ENCODE data around the gene VAV2.

VAV2 gene

DNA sequence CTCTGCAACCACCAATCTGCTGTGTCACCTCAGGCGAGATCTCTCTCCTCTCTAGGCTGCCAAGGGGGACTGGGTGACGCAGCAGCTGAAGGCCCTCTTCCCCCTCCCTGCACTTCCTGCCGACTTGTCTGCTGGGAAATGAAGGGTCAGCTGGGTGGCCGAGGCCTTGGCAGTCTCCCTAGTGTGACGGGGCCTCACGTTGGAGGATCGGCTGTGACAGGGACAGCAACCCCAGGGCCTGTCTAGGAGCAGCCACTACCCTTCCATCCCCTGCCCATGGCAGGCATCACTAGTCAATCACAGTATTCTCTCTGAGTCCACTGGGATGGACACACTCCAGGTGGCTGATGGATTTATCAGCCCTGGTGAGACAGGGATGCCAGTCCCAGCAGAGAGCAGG lies 146.7 kb downstream of the VAV2 start:
- no peak overlapping the region for H2BK120ac ChIP-seq (ENCODE audit: low read depth, low read length)
- peaks cover 24% of the 10 kb centered on the region for H3K79me1 ChIP-seq (ENCODE audit: low read depth, low read length)
- no CpG with 5 or more reads among the region's 7 CpGs for WGBS, 2 donors (ENCODE audit: extremely low coverage in 2 of 2, insufficient read length in 2 of 2, insufficient replicate concordance in 1 of 2)
- no peak overlapping the region for H3K23ac ChIP-seq (ENCODE audit: low read depth, low read length, poor library complexity)
- no peaks in the 10 kb centered on the region for H3K9me3 ChIP-seq (replicated peaks in 1 of 2; ENCODE audit: control insufficient read depth in 2 of 2, insufficient read depth in 1 of 2, low read depth in 1 of 2, low read length in 2 of 2)
- no peak overlapping the region for H2AK5ac ChIP-seq (ENCODE audit: low read depth, low read length)
- H3K27me3 ChIP-seq (ENCODE audit: control insufficient read depth in 3 of 3, insufficient read depth in 3 of 3, low read depth in 1 of 3, low read length in 3 of 3): no peaks in the 10 kb centered on the region
- H3K36me3 ChIP-seq (replicated peaks in 1 of 2; ENCODE audit: control insufficient read depth in 2 of 2, insufficient read depth in 2 of 2, low read length in 2 of 2): peaks cover 0 to 18% of the 10 kb centered on the region in 2 donors
- peak overlapping the region; percentile 71 for H3K18ac ChIP-seq (ENCODE audit: low read length)
- H3K9ac ChIP-seq (ENCODE audit: low read depth, low read length, poor library complexity): no peak overlapping the region
- H3K14ac ChIP-seq (ENCODE audit: low read length): no peak overlapping the region
- no peak overlapping the region for H3K4ac ChIP-seq (ENCODE audit: low read length)
- no peak overlapping the region for H3K4me2 ChIP-seq (ENCODE audit: insufficient read depth, low read length, poor library complexity, severe bottlenecking)
- H2BK15ac ChIP-seq (ENCODE audit: low read length): no peak overlapping the region
- no peak overlapping the region for H2AFZ ChIP-seq (ENCODE audit: low read length)
- H3K4me1 ChIP-seq (ENCODE audit: control insufficient read depth in 2 of 2, insufficient read depth in 1 of 2, low read depth in 1 of 2, low read length in 2 of 2): peaks cover 7 to 16% of the 10 kb centered on the region in 2 donors
- no peak for DNase-seq (ENCODE audit: low spot score)
- no peak overlapping the region for H2BK12ac ChIP-seq (ENCODE audit: low read length)
- H2BK5ac ChIP-seq (ENCODE audit: low read length): no peak overlapping the region
- H3K27ac ChIP-seq (replicated peaks; ENCODE audit: low read length): no peak overlapping the region
- no peak overlapping the region for H4K8ac ChIP-seq (ENCODE audit: low read depth, low read length)
- no peak overlapping the region for H3K4me3 ChIP-seq (ENCODE audit: low read length in 2 of 2)
- no peak overlapping the region for H4K91ac ChIP-seq (ENCODE audit: low read depth, low read length, poor library complexity)

DNA sequence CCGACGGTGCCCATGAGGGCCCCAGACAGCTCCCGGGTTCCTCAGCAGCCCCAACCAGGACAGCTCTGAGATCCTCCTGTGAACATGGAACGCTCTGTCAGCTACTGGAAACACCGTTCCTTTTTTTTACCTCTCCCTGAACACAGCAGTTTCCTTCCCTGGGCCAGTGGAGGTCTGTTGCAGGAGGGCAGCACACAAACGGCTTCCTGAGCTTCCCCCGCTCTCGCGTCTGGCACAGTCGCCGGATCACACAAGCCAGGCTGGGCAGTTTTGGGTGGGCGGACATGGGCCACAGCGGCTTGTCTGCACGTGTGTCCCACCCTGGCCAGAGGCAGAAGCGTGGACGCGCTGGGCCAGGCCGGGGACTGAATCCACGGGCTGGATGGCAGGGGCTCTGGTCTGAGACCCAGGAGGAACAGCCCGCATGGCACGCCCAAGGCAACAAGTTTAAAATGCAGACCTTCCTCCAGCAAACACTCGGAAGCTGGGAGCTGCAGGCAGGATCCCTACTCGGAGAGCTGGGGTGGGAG lies 147.2 kb downstream of the VAV2 start:
- Histone ChIP-seq H2BK15ac (ENCODE audit: low read length) (no peak overlapping the region), H2BK5ac (ENCODE audit: low read length) (no peak overlapping the region), H3K14ac (ENCODE audit: low read length) (no peak overlapping the region), H3K4me2 (ENCODE audit: insufficient read depth, low read length, poor library complexity, severe bottlenecking) (peak overlapping the region; percentile 4), H3K9me3 (replicated peaks in 1 of 2; ENCODE audit: control insufficient read depth in 2 of 2, insufficient read depth in 1 of 2, low read depth in 1 of 2, low read length in 2 of 2) (no peaks in the 10 kb centered on the region), H3K36me3 (replicated peaks in 1 of 2; ENCODE audit: control insufficient read depth in 2 of 2, insufficient read depth in 2 of 2, low read length in 2 of 2) (peaks cover 0 to 18% of the 10 kb centered on the region in 2 donors), H4K91ac (ENCODE audit: low read depth, low read length, poor library complexity) (no peak overlapping the region), H2BK12ac (ENCODE audit: low read length) (peak overlapping the region; percentile 41), H3K27ac (replicated peaks; ENCODE audit: low read length) (no peak overlapping the region), H3K4me3 (ENCODE audit: low read length in 2 of 2) (no peak overlapping the region), H3K23ac (ENCODE audit: low read depth, low read length, poor library complexity) (no peak overlapping the region), H3K4ac (ENCODE audit: low read length) (no peak overlapping the region), H3K18ac (ENCODE audit: low read length) (peak overlapping the region; percentile 54), H4K8ac (ENCODE audit: low read depth, low read length) (no peak overlapping the region), H3K27me3 (ENCODE audit: control insufficient read depth in 3 of 3, insufficient read depth in 3 of 3, low read depth in 1 of 3, low read length in 3 of 3) (no peaks in the 10 kb centered on the region), H3K4me1 (ENCODE audit: control insufficient read depth in 2 of 2, insufficient read depth in 1 of 2, low read depth in 1 of 2, low read length in 2 of 2) (peaks cover 11 to 21% of the 10 kb centered on the region in 2 donors), H3K9ac (ENCODE audit: low read depth, low read length, poor library complexity) (peak overlapping the region; percentile 44), H2BK120ac (ENCODE audit: low read depth, low read length) (no peak overlapping the region), H3K79me1 (ENCODE audit: low read depth, low read length) (peaks cover 22% of the 10 kb centered on the region), H2AFZ (ENCODE audit: low read length) (no peak overlapping the region), H2AK5ac (ENCODE audit: low read depth, low read length) (no peak overlapping the region)
- no CpG with 5 or more reads among the region's 23 CpGs for WGBS, 2 donors (ENCODE audit: extremely low coverage in 2 of 2, insufficient read length in 2 of 2, insufficient replicate concordance in 1 of 2)
- no peak for DNase-seq (ENCODE audit: low spot score)

DNA sequence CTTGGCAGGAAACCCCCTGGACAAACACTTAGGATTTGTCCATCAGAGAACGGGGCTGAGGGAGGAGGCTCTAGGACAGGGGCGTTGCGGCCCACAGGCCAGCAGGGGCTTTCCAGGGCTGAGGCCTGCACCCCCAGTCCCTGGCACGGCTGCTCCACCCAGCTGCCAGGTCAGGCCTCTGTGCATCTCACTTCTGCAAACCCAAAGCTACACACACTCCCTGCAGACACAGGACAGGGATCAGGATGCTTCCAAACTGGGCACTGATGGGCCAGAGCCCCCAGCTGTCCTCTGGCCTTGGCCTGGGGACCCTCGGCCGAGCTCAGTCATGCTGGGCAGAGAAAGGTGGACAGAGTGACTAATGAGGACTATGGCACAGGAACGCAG lies 147.7 kb downstream of the VAV2 start:
- no peak overlapping the region for H3K27ac ChIP-seq (replicated peaks; ENCODE audit: low read length)
- H2BK15ac ChIP-seq (ENCODE audit: low read length): no peak overlapping the region
- peak overlapping the region; percentile 4 for H3K4me2 ChIP-seq (ENCODE audit: insufficient read depth, low read length, poor library complexity, severe bottlenecking)
- WGBS, 2 donors (ENCODE audit: extremely low coverage in 2 of 2, insufficient read length in 2 of 2, insufficient replicate concordance in 1 of 2): no CpG with 5 or more reads among the region's 7 CpGs
- H3K79me1 ChIP-seq (ENCODE audit: low read depth, low read length): peaks cover 20% of the 10 kb centered on the region
- H4K91ac ChIP-seq (ENCODE audit: low read depth, low read length, poor library complexity): no peak overlapping the region
- H2AK5ac ChIP-seq (ENCODE audit: low read depth, low read length): no peak overlapping the region
- no peak overlapping the region for H3K4me3 ChIP-seq (ENCODE audit: low read length in 2 of 2)
- no peaks in the 10 kb centered on the region for H3K9me3 ChIP-seq (replicated peaks in 1 of 2; ENCODE audit: control insufficient read depth in 2 of 2, insufficient read depth in 1 of 2, low read depth in 1 of 2, low read length in 2 of 2)
- H3K14ac ChIP-seq (ENCODE audit: low read length): no peak overlapping the region
- no peak overlapping the region for H3K18ac ChIP-seq (ENCODE audit: low read length)
- H2BK5ac ChIP-seq (ENCODE audit: low read length): peak overlapping the region; percentile 29
- no peak overlapping the region for H2BK120ac ChIP-seq (ENCODE audit: low read depth, low read length)
- H3K23ac ChIP-seq (ENCODE audit: low read depth, low read length, poor library complexity): no peak overlapping the region
- H3K9ac ChIP-seq (ENCODE audit: low read depth, low read length, poor library complexity): no peak overlapping the region
- H2AFZ ChIP-seq (ENCODE audit: low read length): no peak overlapping the region
- no peak for DNase-seq (ENCODE audit: low spot score)
- no peak overlapping the region for H2BK12ac ChIP-seq (ENCODE audit: low read length)
- H4K8ac ChIP-seq (ENCODE audit: low read depth, low read length): no peak overlapping the region
- peaks cover 0 to 17% of the 10 kb centered on the region in 2 donors for H3K36me3 ChIP-seq (replicated peaks in 1 of 2; ENCODE audit: control insufficient read depth in 2 of 2, insufficient read depth in 2 of 2, low read length in 2 of 2)
- no peaks in the 10 kb centered on the region for H3K27me3 ChIP-seq (ENCODE audit: control insufficient read depth in 3 of 3, insufficient read depth in 3 of 3, low read depth in 1 of 3, low read length in 3 of 3)
- no peak overlapping the region for H3K4ac ChIP-seq (ENCODE audit: low read length)
- H3K4me1 ChIP-seq (ENCODE audit: control insufficient read depth in 2 of 2, insufficient read depth in 1 of 2, low read depth in 1 of 2, low read length in 2 of 2): peaks cover 15 to 25% of the 10 kb centered on the region in 2 donors

DNA sequence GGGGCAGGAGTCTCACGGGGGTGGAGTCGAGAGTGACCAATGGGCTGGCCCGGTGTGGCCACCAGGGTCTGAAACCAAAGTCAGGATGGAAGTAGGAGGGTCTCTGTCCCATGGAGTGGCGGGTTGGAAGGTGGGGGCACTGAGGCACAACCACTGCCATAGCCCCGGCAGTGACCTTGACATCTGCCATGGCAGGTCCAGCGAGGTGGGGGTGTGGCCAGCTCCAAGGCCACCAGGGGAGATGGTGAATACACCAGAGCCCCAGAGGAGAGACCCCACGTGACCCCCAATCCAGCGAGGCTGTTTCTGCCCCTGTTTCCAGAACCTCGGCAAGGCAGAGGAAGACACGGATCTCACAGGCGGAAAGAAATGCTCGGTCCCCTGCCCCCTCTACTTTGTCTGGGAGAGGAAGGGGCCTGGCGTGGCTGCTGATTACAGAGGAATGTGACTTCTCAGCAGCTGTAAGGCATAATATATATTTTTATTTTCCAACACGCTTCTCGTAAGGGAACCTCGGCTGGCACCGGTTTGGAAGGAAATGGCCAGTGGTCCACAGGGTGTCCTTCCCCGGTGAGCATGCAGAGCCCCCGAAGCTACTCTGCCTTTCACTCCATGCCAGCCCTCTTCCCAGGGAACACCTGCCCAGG lies 148.2 kb downstream of the VAV2 start:
- no peak overlapping the region for H3K18ac ChIP-seq (ENCODE audit: low read length)

More for the DNA sequence above, 148.2 kb downstream of the VAV2 start:
- Histone ChIP-seq H3K9me3 (replicated peaks in 1 of 2; ENCODE audit: control insufficient read depth in 2 of 2, insufficient read depth in 1 of 2, low read depth in 1 of 2, low read length in 2 of 2) (no peaks in the 10 kb centered on the region), H3K36me3 (replicated peaks in 1 of 2; ENCODE audit: control insufficient read depth in 2 of 2, insufficient read depth in 2 of 2, low read length in 2 of 2) (peaks cover 1 to 12% of the 10 kb centered on the region in 2 donors), H3K23ac (ENCODE audit: low read depth, low read length, poor library complexity) (no peak overlapping the region), H2AFZ (ENCODE audit: low read length) (no peak overlapping the region), H2BK5ac (ENCODE audit: low read length) (peak overlapping the region; percentile 29), H2BK15ac (ENCODE audit: low read length) (peak overlapping the region; percentile 2), H3K4me1 (ENCODE audit: control insufficient read depth in 2 of 2, insufficient read depth in 1 of 2, low read depth in 1 of 2, low read length in 2 of 2) (peaks cover 15 to 29% of the 10 kb centered on the region in 2 donors), H3K27ac (replicated peaks; ENCODE audit: low read length) (no peak overlapping the region), H2BK120ac (ENCODE audit: low read depth, low read length) (no peak overlapping the region), H4K8ac (ENCODE audit: low read depth, low read length) (peak overlapping the region; percentile 43), H2BK12ac (ENCODE audit: low read length) (no peak overlapping the region), H3K9ac (ENCODE audit: low read depth, low read length, poor library complexity) (no peak overlapping the region), H3K4ac (ENCODE audit: low read length) (no peak overlapping the region), H3K4me2 (ENCODE audit: insufficient read depth, low read length, poor library complexity, severe bottlenecking) (no peak overlapping the region), H3K14ac (ENCODE audit: low read length) (no peak overlapping the region), H4K91ac (ENCODE audit: low read depth, low read length, poor library complexity) (no peak overlapping the region), H2AK5ac (ENCODE audit: low read depth, low read length) (peak overlapping the region; percentile 61), H3K27me3 (ENCODE audit: control insufficient read depth in 3 of 3, insufficient read depth in 3 of 3, low read depth in 1 of 3, low read length in 3 of 3) (no peaks in the 10 kb centered on the region), H3K4me3 (ENCODE audit: low read length in 2 of 2) (no peak overlapping the region), H3K79me1 (ENCODE audit: low read depth, low read length) (peaks cover 20% of the 10 kb centered on the region)
- no CpG with 5 or more reads among the region's 19 CpGs for WGBS, 2 donors (ENCODE audit: extremely low coverage in 2 of 2, insufficient read length in 2 of 2, insufficient replicate concordance in 1 of 2)
- no peak for DNase-seq (ENCODE audit: low spot score)

Measured in neuronal stem cell (in vitro differentiated cells).